Smooth muscle cell (in vitro differentiated cells): ENCODE measurements around the gene NBEA. TPM values are rescaled to one million over a fixed set of nuclear protein-coding genes. Genes with fewer than 3 reads are reported as not detected.

Experiments used
- DNase-seq: peaks from one replicate; lab custom pipeline; 2025; ENCODE audit not compliant: unreplicated experiment; lab: John Stamatoyannopoulos, UW
- H2AFZ ChIP-seq: fragments of 200-600 bp; sonication (generic); 2 replicates; pipeline ENCODE4 v1.6.0; 2016; ENCODE audit warnings: antibody characterized with exemption, low read depth, mild to moderate bottlenecking
- H3F3A ChIP-seq: fragments of 200-600 bp; sonication (generic); 2 replicates; pipeline ENCODE4 v1.6.0; 2017; ENCODE audit warnings: antibody characterized with exemption, low read depth
- H3K27ac ChIP-seq: fragments of 200-600 bp; sonication (generic); 2 replicates; pipeline ENCODE4 v1.5.1; 2016; ENCODE audit warnings: low read depth, mild to moderate bottlenecking
- H3K27me3 ChIP-seq: fragments of 200-600 bp; sonication (generic); 2 replicates; pipeline ENCODE4 v1.6.1; 2016; ENCODE audit warnings: low read depth, mild to moderate bottlenecking
- H3K36me3 ChIP-seq: fragments of 200-600 bp; sonication (generic); 2 replicates; pipeline ENCODE4 v1.5.1; 2016; ENCODE audit warnings: low read depth
- H3K4me1 ChIP-seq: fragments of 200-600 bp; sonication (generic); 2 replicates; pipeline ENCODE4 v1.5.1; 2016; ENCODE audit warnings: low read depth
- H3K4me2 ChIP-seq: fragments of 200-600 bp; sonication (generic); 2 replicates; pipeline ENCODE4 v1.6.0; 2016; ENCODE audit warnings: mild to moderate bottlenecking
- H3K4me3 ChIP-seq: fragments of 200-600 bp; sonication (generic); 2 replicates; pipeline ENCODE4 v1.5.1; 2016; ENCODE audit warnings: mild to moderate bottlenecking
- H3K79me2 ChIP-seq: fragments of 200-600 bp; sonication (generic); 2 replicates; pipeline ENCODE4 v1.6.0; 2016; ENCODE audit warnings: low read depth, mild to moderate bottlenecking
- H3K9ac ChIP-seq: fragments of 200-600 bp; sonication (generic); 2 replicates; pipeline ENCODE4 v1.6.0; 2016; ENCODE audit warnings: low read depth
- H3K9me3 ChIP-seq: fragments of 200-600 bp; sonication (generic); replicated peaks from 2 replicates; pipeline ENCODE4 v1.5.1; 2016; ENCODE audit warnings: low read depth
- H4K20me1 ChIP-seq: fragments of 200-600 bp; sonication (generic); 2 replicates; pipeline ENCODE4 v1.6.0; 2016; ENCODE audit warnings: low read depth
- WGBS: methylation state at CpG from one replicate; pipeline ENCODE4 v1.1.7; 2016; ENCODE audit warnings: low lambda C conversion rate; 5-methylcytosine and 5-hydroxymethylcytosine counted together
- polyA plus RNA-seq: library from polyadenylated mRNA; unstranded; fragments of >200 nt; fragmentation: Nextera tagmentation; extraction: Ambion mirVana; gene quantifications from 2 replicates; pipeline ENCODE4 v1.2.1, GENCODE V29; 2016
- total RNA-seq: library from RNA; depleted of rRNA; stranded (reverse); fragments of >200 nt; gene quantifications from 2 replicates; pipeline ENCODE4 v1.2.3, GENCODE V29; 2014
- TF ChIP-seq, protein P1 (sequence below): fragments of 200-600 bp; sonication (generic); IDR thresholded peaks from 2 replicates; pipeline ENCODE4 v1.5.1; 2017; ENCODE audit warnings: borderline replicate concordance, mild to moderate bottlenecking, antibody characterized with exemption; ENCODE audit not compliant: insufficient read depth, poor library complexity, severe bottlenecking

The NBEA gene
- total and polyA plus RNA-seq, 2 experiments from 2014 or later, result 3.6 to 11.7 TPM

DNA sequence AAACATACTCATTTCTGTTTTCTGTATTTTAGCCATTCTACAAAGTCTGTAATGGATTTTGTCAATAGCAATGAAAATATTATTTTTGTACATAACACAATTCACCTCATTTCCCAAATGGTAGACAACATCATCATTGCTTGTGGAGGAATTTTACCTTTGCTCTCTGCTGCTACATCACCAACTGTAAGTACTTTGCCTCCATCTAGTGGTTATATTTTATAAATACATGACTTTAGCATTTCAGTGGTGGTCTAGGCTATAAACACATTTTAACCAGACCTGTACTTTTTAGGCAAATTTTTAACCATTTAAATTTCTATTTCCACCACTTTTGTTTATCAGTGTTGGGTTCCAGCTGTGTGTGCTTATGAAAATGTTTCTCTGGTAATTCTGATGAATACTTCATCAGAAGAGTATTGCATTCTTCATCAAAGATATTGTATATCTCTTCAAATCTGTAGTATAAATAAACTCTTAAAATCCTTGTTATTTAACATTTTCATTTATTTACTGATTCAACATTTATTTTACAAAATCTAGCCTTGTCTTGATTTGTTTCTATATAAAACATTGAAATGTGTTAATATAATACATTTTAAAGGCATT is 222.4 kb downstream of the NBEA start:
- DNase-seq, result no peak

DNA sequence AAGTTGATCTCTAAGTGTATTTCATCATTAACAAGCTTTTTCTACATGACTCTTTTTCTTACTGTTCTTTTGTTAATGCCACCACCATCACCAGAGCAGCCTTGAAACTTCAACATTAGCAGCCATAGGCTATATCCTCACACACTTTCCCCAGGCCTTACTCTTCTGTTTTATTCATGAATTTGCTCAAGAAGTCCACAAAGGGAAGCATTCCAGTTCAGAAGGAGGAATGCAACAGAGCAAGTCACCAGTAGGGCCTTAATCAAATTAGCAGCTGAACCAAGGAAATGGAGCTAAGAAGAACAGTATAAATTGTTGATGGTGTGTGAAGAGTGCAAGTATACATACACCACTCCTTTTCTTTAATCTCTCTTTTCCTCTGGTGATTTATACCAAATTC is 223.1 kb downstream of the NBEA start:
- no peaks in the 10 kb centered on the region for H3K4me1 ChIP-seq
- H3K27me3 ChIP-seq, result no peaks in the 10 kb centered on the region
- no peak overlapping the region for H3K27ac ChIP-seq
- no peak for DNase-seq
- no peak overlapping the region for H3K4me2 ChIP-seq
- H3F3A ChIP-seq, result no peaks in the 10 kb centered on the region
- no peaks in the 10 kb centered on the region for H3K79me2 ChIP-seq
- H2AFZ ChIP-seq, result no peak overlapping the region
- TF ChIP-seq, protein P1, sequence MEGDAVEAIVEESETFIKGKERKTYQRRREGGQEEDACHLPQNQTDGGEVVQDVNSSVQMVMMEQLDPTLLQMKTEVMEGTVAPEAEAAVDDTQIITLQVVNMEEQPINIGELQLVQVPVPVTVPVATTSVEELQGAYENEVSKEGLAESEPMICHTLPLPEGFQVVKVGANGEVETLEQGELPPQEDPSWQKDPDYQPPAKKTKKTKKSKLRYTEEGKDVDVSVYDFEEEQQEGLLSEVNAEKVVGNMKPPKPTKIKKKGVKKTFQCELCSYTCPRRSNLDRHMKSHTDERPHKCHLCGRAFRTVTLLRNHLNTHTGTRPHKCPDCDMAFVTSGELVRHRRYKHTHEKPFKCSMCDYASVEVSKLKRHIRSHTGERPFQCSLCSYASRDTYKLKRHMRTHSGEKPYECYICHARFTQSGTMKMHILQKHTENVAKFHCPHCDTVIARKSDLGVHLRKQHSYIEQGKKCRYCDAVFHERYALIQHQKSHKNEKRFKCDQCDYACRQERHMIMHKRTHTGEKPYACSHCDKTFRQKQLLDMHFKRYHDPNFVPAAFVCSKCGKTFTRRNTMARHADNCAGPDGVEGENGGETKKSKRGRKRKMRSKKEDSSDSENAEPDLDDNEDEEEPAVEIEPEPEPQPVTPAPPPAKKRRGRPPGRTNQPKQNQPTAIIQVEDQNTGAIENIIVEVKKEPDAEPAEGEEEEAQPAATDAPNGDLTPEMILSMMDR, result no peak
- H3K9ac ChIP-seq, result no peak overlapping the region
- H4K20me1 ChIP-seq, result no peaks in the 10 kb centered on the region
- no peak overlapping the region for H3K4me3 ChIP-seq
- no peaks in the 10 kb centered on the region for H3K36me3 ChIP-seq
- H3K9me3 ChIP-seq, result no peaks in the 10 kb centered on the region

More for the DNA sequence above, 222.4 kb downstream of the NBEA start:
- Histone ChIP-seq H3K79me2 (no peaks in the 10 kb centered on the region), H3K4me3 (no peak overlapping the region), H3K9ac (no peak overlapping the region), H3K4me2 (no peak overlapping the region), H3K4me1 (no peaks in the 10 kb centered on the region), H3K36me3 (no peaks in the 10 kb centered on the region), H3K27me3 (no peaks in the 10 kb centered on the region), H3F3A (no peaks in the 10 kb centered on the region), H2AFZ (no peak overlapping the region), H3K27ac (no peak overlapping the region), H3K9me3 (no peaks in the 10 kb centered on the region), H4K20me1 (no peaks in the 10 kb centered on the region)
- TF ChIP-seq, protein P1, result peak; percentile 72

DNA sequence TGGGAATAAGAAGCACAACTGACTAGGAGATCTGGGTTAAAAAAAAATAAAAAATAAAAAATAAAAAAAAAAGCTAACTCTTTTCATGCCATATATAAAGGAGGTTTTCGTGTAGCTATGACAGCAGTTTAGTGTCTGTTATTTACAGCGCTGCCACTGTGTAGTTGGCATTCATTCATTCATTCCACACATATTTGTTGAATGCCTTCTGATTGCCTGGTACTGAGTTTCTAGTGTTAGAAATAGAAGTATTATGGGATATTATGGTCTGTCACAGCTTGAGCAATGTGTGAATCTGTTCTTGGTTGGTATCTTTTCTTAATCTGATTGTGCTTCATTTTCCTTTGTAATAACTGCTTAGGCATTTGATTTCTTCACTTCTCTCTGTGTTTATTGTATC is 237.4 kb downstream of the NBEA start:
- DNase-seq, result no peak
- Histone ChIP-seq H3K36me3 (no peaks in the 10 kb centered on the region), H3K79me2 (no peaks in the 10 kb centered on the region), H3K9me3 (no peaks in the 10 kb centered on the region), H3K27ac (no peak overlapping the region), H3K4me3 (no peak overlapping the region), H4K20me1 (no peaks in the 10 kb centered on the region), H3K4me2 (no peak overlapping the region), H3F3A (no peaks in the 10 kb centered on the region), H3K9ac (no peak overlapping the region), H2AFZ (no peak overlapping the region), H3K4me1 (no peaks in the 10 kb centered on the region), H3K27me3 (no peaks in the 10 kb centered on the region)
- TF ChIP-seq, protein P1, result no peak
- 91% methylated on average over 2 of the region's 2 CpGs for WGBS

DNA sequence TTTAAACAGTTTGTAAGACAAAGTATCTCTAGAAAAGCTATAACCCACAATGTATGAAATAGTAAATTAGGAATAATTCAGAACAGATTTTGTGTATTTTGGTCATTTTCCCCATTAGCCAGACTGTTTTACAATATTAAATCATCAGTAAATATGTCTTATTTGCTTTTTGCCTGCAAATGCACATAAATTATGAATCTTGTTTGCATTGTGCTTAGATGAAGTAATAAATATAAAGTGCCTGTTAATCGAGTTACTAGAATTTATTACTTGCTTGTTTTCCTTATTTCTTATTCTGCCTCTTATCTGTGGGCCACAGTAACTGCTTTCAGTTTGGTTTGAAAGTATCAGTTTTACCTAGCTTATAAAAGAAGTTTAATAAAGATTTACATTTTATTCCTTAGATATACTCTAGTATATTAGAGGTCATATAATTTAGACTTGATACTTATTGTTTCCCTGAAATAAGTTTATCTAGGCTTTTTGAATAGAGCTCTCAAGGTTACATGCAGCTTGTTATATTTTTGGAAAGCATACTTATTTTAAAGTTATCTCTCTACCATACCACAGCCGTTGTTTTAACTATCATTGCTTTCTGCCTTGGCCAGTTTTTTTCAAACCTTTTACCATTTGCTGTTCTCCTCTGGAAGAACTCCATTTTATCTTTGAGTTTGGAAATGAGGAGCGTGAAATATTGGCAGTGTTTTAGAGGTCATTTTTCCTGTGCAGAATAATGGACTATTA is 238.0 kb downstream of the NBEA start:
- no peak overlapping the region for H3K27ac ChIP-seq

More for the DNA sequence above, 238.0 kb downstream of the NBEA start:
- DNase-seq, result no peak
- no peaks in the 10 kb centered on the region for H3K79me2 ChIP-seq
- H3K9me3 ChIP-seq, result no peaks in the 10 kb centered on the region
- no peak overlapping the region for H3K4me3 ChIP-seq
- H3K36me3 ChIP-seq, result no peaks in the 10 kb centered on the region
- no peaks in the 10 kb centered on the region for H4K20me1 ChIP-seq
- H3K9ac ChIP-seq, result no peak overlapping the region
- no peaks in the 10 kb centered on the region for H3F3A ChIP-seq
- no peaks in the 10 kb centered on the region for H3K27me3 ChIP-seq
- WGBS, result 92% methylated on average over 3 of the region's 3 CpGs
- H3K4me2 ChIP-seq, result no peak overlapping the region
- H3K4me1 ChIP-seq, result no peaks in the 10 kb centered on the region
- TF ChIP-seq, protein P1, result no peak
- H2AFZ ChIP-seq, result no peak overlapping the region
